ENCODE measurements around the gene STAMBP.
"Not testable (repeated sequence)": the region's sequence is repeated elsewhere in the genome, so short reads cannot be mapped to it uniquely, and the experiment has no call there.

The STAMBP gene

DNA sequence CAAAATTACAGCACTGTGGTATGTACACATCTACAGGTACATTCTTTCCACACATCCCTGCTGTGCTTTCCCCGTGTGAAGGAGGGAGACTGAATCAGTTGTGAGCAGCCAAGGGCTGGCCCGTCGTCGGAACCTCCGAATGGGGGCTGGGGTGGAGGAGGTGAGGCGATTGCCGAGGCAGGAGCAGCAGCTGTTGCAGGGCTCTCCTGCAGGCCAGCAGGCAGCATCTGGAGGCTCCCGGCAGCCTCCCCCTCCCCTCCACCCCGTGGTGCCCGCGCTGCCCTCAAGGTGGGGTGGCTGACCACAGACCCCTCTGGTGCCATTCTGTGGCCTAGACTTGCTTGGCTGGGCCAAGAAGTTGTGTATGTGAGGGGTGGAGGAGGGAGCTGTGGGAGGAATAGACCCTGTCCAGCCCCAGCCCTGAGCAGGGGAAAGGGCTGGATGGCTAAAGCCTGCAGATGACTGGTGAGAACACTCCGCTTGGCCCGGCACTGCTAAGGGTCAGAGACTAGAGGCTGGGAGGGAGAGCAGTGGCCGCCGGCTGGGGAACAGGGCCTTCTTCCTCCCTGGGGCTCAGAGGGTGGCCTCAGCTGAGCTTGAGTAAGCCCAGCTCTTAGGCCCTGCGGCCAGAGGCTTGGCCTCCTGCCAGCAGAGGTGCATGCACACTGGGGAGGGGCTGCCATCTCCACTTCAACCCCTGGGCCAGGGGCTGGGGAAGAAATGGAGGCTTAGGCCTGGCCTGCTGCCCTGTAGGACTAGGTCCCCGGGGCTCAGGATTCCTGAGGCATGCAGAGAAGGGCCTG lies 7.6 kb downstream of the STAMBP start:
- in situ Hi-C loops (cut with MboI; ENCODE audit: low sequenced_read_pairs): no loop called here

DNA sequence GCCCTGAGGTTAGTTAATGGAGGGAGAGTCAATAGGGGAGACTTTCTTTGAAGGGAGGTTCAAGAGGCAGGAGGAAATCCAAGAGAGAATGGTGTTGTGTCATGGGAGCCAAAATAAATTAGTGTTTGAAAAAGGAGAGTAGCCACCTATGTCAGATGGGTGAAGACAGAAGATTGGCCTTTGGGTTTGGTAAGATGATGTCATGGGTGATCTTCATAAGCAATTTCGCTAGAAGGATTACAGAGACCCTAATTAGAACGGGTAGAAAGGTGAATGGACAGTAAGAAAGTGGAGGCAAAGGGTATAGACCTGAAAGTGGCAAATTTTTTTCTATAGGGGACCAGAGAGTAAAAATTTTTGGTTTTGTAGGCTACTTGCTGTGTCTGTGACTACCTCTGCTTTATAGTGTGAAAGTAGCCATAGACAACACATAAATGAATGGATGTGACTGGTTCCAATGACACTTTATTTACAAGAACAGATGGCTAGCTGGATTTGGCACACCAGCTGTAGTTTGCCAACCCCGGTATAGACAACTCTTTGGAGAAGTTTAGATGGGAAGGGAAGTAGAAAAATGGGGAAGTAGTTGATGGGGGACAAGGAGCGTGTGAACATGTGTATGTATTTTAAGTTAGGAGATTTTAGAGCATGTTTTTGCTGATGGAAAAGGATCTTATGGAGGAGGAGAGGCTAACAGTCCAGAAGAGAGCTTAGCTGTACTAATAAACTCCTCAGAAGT lies 9.3 kb downstream of the STAMBP start:
- in situ Hi-C loops (cut with MboI; ENCODE audit: low sequenced_read_pairs): no loop called here

DNA sequence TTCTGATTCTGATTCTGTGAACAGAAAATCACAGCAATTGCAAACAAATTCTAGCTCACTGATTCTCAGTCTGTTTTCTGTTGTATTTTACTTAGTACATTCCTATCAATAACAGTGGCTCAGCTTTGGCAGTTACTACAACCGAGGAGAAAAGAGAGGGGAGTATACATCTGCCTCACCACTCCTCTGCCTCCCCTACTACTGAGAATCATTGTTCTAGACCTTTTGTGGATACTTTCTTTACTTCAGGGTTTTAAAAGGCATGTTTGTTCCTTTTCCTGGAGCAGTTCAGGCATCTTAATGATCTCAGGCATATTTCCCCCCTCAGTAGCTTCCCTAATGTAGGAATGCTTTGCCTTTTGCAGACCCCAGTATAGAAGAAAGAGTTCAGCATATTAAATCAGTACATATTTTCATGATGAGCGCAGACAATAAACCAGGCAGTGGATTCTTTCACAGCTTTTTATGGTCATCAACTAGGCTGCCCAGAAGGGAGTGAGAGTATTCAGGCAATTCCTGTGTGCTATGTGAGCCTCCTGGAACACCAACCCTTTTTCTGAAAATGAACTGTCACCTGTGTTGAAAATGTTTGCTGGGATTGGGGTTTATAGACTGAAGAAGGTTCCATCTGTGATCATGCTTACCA lies 10.3 kb downstream of the STAMBP start:
- in situ Hi-C loops (cut with MboI; ENCODE audit: low sequenced_read_pairs): no loop called here

DNA sequence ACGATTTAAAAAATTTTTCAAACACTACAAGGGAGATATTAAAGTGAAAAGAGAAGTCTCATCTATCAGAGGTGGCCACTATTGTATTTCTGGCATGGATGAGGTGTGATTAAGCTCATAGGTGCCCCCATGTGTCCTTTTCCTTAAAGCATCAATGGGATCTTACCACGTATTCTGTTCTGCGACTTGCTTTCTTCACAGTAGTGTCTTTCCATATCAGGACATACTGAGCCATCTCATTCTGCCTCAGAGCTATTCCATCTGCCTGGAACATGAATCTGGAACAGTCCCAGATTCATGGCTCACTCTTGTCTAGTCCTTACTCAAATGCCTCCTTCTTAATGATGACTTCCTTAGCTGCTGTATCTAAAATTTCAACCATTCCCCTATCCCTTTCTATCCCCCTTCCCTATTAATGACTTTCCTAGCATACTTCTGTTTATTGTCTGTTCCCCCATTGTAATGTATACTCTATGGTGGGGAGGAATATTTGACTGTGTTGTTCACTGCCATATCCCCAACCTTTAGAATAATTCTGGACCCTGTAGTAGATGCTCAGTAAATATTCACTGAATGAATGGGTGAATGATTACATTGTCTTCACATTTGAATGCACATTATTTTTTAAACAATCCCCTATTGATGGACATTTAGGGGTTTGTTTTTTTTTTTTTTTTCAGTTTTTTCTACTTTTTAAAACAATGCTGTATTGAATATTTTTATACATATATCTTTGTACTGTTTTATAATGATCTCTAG lies 11.1 kb downstream of the STAMBP start:
- in situ Hi-C loops (cut with MboI; ENCODE audit: low sequenced_read_pairs): no loop called here

DNA sequence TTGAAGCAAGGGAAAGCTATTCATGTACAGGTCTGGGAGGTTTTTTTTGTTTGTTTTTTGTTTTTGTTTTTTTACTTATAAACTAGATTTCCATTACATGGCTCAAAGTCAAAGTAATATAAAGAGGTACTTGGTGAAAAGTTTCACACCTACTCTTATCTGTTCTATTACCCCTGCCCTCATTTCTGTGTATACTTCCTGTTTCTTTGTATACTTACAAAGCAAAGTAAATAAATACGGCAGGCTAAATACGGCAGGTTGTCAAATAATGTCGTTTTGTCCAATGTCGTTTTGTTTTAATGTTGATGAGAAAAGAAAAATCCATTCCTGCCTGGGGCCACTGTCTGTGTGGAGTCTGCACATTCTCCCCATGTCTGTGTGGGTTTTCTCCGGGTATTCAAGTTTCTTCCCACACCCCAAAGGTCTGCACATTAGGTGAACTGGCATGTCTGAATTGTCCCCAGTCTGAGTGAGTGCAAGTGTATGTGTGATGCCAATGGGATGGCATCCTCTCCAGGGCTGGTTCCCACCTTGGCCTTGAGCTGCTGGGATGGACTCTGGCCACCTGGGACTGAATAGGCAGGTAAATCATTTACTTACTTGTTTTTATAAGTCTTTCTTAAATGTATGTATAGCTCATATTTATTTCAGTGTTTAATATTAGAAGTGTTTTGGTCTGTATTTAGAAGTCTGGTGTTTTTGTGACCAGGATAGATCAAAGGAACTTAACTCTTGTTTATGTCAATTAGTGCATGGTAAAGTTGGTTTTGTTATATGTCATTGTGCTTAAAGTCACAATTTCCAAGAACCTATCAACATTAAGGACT lies 13.4 kb downstream of the STAMBP start:
- in situ Hi-C loops (cut with MboI; ENCODE audit: low sequenced_read_pairs): no loop called here

DNA sequence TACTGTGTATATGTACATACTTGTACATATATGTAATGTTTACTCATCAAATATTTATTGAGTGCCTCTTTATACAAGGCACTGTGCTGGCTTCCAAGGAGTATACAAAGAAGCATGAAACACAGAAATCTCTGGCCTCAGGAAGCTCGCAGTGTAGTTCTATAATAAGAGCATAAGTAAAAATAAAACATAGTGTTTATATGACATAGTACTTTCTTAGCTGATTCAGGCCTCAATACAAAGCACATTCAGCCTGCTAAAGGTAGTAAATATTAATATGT lies 13.9 kb downstream of the STAMBP start:
- in situ Hi-C loops (cut with MboI; ENCODE audit: low sequenced_read_pairs): no loop called here

DNA sequence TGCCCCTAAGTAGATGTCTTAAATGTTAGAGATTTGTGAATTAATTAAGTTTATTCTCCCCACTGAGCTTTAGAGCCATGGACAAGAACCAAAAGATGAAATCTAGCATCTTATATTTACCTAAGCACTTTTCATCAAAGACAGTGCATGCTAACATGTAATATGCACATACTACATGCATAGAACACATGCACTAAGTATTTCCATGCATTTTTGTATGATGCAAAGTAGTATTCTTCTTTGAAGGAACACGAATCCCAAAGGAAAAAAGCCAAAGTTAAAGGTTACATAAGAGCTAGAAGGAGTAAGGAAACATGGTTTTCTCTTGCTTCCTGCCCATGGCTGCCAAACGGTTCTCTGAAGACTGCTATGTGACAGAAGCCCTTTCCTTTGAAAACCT lies 15.3 kb downstream of the STAMBP start:
- in situ Hi-C loops (cut with MboI; ENCODE audit: low sequenced_read_pairs): no loop called here

DNA sequence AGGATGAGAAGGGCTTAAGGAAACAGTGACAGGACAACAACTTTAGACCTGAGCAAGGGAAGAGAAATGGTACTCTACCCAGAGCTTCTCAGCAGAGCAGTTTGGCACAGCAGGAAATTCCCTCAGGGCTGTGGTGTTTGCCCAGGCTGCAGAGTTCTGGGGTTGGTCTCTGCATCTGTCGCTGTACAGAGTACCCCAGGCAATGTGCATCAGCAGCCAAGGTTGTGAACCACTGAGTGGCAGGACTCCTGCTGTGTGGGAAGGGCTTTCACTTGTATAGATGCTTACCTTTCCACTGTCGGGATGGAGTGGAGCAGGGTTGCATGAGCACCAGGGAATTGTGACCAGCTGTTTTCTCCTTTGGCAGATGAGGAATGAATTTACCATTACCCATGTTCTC lies 21.2 kb downstream of the STAMBP start:
- in situ Hi-C loops (cut with MboI; ENCODE audit: low sequenced_read_pairs): no loop called here

DNA sequence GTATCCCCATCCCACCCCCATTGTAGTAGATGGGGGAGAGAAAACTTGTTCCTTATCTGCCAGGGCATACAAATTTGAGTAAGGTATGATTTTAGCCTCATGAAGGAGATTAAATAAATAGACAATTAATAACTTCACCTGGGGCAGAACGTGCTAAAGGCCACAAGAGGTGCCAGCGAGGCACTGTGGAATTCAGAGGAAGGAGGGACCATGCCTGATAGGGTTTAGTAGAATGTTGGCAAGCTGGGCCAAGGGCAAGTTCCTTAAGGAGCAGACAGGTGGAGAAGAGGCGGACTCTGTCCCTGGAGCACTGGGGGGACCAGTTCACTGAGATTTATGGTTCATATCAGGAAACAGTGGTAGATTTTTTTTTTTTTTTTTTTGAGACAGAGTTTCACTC lies 22.5 kb downstream of the STAMBP start:
- in situ Hi-C loops (cut with MboI; ENCODE audit: low sequenced_read_pairs): no loop called here

DNA sequence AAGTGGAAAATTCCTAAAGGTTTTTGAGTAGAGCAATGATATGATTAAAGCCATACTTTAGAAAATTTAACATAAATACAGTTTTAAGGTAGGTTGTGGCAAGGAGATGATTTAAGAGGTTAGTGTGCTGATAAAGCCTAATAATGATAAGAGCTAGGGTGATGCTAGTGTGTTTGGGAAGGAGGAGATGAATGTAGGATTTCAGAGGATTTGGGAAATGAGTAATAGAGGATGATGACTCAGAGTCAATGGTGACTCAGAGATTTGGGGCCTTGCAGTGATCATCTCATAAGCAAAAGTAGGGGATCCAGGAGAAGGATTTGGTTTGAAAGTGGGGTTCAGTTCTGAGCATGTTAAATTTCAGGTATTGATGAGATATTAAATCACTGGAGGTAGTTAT lies 23.3 kb downstream of the STAMBP start:
- in situ Hi-C loops (cut with MboI; ENCODE audit: low sequenced_read_pairs): no loop called here

DNA sequence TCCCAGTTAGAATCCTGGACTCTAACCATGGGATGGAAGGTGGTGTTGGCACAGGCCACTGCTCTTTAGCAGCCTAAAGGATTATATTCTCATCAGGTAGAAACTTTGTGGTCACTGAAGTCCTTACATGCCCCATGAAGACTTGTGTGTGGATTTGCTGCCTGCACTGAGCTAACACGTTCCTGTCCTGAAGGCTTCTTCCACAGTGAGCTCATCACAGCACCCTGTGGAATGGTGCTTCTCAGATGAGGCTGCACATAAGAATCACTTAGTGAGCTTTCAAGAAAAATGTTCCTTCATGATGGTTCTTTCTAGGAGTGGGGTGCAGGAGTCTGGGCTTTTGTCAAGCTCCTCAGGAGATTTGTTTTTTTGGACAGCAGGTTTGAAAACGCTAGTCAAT lies 26.8 kb downstream of the STAMBP start:
- in situ Hi-C loops (cut with MboI; ENCODE audit: low sequenced_read_pairs): no loop called here

DNA sequence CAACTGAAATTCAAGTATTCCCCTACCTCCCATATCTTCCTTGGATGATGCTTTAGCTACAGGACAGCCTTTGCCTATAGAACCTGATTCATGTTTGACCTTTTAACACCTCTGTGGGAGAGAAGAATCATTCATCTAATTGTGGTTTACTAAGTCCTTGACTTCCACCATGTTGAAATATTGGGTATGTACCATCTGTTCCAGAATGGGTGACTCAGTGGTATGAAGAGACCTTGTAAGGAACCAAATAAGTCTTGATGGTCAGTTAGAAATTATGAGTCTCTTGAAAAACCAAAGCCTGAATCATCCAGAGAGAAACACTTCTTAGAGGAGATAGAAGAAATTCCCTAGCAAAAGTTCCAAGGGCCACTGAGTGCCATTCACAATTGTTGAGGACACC lies 27.5 kb downstream of the STAMBP start:
- in situ Hi-C loops (cut with MboI; ENCODE audit: low sequenced_read_pairs): no loop called here

DNA sequence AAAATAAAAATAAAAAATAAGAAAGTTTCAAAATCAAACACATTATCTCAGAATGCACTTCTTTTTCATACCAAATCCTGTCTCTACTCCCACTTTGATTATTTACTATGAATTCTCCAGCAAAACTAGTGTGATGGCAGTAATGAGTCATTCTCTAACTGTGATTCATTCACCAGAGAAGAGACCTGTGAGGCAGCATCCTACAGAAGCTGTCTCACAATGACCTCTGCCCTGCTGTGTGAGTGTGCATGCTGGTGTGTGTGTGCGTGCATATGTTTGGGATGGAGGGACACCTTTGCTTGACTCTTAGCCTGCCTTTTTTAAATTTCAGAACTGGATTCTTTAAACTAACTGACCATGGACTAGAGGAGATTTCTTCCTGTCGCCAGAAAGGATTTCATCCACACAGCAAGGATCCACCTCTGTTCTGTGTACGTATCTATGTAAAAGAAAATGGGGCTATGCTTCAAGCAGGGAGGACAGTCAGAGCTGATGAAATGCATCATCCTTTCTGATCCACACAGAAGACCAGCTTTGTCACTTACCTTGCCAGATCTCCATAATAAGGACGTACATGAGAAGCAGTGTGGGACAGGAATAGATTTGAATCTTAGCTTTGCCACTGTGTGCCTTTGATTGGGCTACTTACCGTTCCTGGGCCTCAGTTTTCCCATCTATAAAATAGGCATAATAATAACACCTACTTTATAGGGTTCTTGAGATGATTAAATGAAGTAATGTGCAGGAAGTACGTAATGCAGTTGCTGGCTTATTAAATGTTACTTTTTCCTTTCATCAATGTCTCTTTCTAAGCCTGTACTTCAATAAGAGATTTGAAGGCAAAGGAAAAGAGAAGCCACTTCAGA lies 31.2 kb downstream of the STAMBP start:
- in situ Hi-C loops (cut with MboI; ENCODE audit: low sequenced_read_pairs): no loop called here

DNA sequence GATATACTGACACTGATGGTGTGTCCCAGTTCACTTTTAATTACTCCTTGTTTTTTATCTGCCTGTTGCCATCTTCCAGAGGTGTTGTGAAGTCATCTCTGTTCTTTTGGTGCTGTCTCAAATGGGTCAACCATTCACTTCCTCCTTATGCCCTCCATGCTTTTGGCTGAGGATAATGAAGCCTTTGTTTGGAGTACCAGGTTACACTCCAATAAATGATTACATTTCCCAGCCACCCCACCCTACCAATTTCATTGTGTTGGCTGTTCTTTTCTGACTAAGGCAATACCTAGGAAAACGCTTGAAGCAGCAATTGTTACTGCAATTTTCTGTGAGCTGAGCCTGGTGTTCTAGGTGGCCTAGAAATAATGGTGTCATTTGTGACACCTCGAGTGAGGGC lies 34.2 kb downstream of the STAMBP start:
- in situ Hi-C loops (cut with MboI; ENCODE audit: low sequenced_read_pairs): no loop called here

DNA sequence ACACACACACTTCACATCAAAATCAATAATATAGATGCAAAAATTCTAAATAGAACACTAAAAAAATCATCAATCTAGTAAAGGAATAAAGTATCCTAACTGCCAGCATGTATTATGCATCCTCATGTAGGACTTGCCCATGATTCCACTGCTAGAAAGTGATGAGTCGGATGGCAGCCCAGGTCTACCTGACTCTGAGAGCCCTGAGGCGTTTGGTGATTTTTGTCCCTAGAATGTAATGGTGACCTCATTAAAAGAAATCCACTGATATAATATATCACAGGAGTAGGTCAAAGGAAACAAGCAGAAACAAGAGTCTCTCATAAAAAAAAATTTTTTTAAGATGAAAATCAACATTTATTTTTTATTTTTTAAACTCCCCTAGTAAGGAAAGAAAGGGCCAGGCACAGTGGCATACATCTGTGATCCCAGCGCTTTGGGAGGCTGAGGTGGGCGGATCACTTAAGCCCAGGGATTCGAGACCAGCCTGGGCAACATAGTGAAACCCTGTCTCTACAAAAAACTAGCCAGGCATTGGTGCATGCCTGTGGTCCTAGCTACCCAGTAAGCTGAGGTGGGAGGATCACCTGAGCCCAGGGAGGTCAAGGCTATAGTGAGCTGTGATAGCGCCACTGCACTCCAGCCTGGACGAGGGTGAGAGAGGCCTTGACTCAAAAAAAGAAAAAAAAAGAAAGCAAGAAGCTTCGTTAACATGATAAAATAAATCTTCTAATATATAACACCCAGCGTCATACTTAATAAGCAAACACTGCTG lies 39.6 kb downstream of the STAMBP start:
- in situ Hi-C loops (cut with MboI; ENCODE audit: low sequenced_read_pairs): no loop called here

DNA sequence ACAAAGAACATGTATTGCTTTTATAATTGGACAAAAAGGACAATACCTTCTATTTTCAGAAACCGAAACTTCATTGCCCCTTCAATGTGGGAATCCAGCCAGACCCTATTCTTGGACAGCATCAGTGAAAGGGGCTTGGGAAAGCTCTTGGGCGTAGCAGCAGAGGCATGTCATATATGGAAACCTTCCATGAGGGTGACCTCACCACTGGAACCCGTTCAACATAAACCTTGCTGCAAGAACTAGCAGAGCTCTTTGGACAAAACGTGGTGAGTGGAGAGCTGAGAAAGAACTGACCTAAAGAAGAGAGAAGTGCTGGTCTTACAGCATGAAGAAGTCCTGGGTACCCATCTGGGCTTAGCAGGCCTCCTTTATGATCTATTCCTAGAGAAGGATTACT lies 41.3 kb downstream of the STAMBP start:
- in situ Hi-C loops (cut with MboI; ENCODE audit: low sequenced_read_pairs): no loop called here

DNA sequence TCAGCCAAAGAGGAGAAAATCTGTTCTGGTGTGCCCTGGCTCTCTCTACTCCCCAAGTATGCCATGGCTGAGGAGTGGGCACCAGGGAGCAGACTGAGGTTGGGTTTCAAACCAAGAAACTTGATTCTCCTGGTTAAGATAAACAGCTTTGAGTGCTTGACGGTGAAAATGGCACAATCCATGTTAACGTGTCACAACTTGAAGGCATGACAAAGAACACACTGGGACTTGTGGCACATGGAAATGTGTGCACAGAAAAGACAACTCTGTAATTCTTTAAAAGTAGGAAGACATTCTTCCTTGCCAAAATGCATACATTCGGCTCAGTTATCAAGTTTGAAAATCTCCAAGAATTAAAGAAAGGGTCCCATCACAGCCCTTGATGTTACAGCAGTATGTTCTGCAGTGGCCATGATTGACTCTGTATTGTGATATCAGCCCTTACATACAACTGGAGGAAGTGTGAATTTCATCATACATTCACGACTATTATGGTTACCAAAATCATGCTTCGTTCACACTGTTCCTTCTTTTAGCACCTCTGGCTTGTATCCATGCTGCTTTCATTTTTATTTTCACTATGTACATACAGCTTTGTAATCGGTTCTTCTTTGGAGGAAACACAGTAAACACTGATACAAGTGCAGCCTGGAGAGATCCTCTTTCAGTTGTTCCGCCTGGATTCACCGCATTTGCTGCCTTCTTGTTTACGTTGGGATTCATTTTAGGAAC lies 48.5 kb downstream of the STAMBP start:
- in situ Hi-C loops (cut with MboI; ENCODE audit: low sequenced_read_pairs): no loop called here

DNA sequence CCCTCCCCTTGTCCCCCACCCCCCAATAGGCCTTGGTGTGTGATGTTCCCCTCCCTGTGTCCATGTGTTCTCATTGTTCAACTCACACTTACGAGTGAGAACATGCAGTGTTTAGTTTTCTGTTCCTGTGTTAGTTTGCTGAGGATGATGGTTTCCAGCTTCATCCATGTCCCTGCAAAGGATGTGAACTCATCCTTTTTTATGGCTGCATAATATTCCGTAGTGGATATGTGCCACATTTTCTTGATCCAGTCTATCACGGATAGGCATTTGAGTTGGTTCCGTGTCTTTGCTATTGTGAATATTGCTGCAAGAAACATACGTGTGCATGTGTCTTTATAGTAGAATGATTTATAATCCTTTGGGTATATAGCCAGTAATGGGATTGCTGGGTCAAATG lies 49.2 kb downstream of the STAMBP start:
- in situ Hi-C loops (cut with MboI; ENCODE audit: low sequenced_read_pairs): not testable (repeated sequence)
